Measurements from ENCODE around the gene AOAH.

Gene AOAH

GRCh38 chr7:36598054-36598674 lies 126.1 kb downstream of the AOAH start:
- Histone ChIP-seq H3K79me2 (ENCODE audit: insufficient read depth, low read length) (no peaks in the 10 kb centered on the region), H3K4me1 (ENCODE audit: insufficient read depth, low read length) (no peaks in the 10 kb centered on the region), H3K4me3 (ENCODE audit: low read depth in 1 of 2, low read length in 2 of 2) (no peak overlapping the region), H3K27me3 (ENCODE audit: insufficient read depth, low read length, poor library complexity) (no peaks in the 10 kb centered on the region), H3K9me3 (ENCODE audit: insufficient read depth, low read length, severe bottlenecking) (no peaks in the 10 kb centered on the region), H4K20me1 (ENCODE audit: insufficient read depth, low read length) (no peaks in the 10 kb centered on the region), H3K36me3 (ENCODE audit: insufficient read depth, low read length) (no peaks in the 10 kb centered on the region), H3K27ac (ENCODE audit: low read length) (no peak overlapping the region), H3K4me2 (ENCODE audit: insufficient read depth, low read length) (no peak overlapping the region), H3K9ac (ENCODE audit: low read depth, low read length) (no peak overlapping the region), H2AFZ (ENCODE audit: low read depth, low read length) (no peak overlapping the region)
- TF ChIP-seq EZH2 (IDR thresholded peaks at IDR 0.05; ENCODE audit: borderline replicate concordance, low read depth, low read length, severe bottlenecking) (no peak), CTCF (IDR thresholded peaks at IDR 0.05; ENCODE audit: borderline replicate concordance, extremely low read depth, low read length, poor library complexity, severe bottlenecking) (no peak)
- ATAC-seq (ENCODE audit: insufficient read depth, low read depth) (no peak), DNase-seq (no peak)

- Histone ChIP-seq H3K9ac (ENCODE audit: low read depth, low read length) (no peak overlapping the region), H3K79me2 (ENCODE audit: insufficient read depth, low read length) (no peaks in the 10 kb centered on the region), H3K27ac (ENCODE audit: low read length) (no peak overlapping the region), H3K27me3 (ENCODE audit: insufficient read depth, low read length, poor library complexity) (no peaks in the 10 kb centered on the region), H2AFZ (ENCODE audit: low read depth, low read length) (no peak overlapping the region), H3K36me3 (ENCODE audit: insufficient read depth, low read length) (no peaks in the 10 kb centered on the region), H3K4me1 (ENCODE audit: insufficient read depth, low read length) (no peaks in the 10 kb centered on the region), H3K4me3 (ENCODE audit: low read depth in 1 of 2, low read length in 2 of 2) (no peak overlapping the region), H3K4me2 (ENCODE audit: insufficient read depth, low read length) (no peak overlapping the region), H3K9me3 (ENCODE audit: insufficient read depth, low read length, severe bottlenecking) (no peaks in the 10 kb centered on the region), H4K20me1 (ENCODE audit: insufficient read depth, low read length) (no peaks in the 10 kb centered on the region)
- peak; percentile 48; the same call in 1 of the 3 replicates for ATAC-seq (ENCODE audit: insufficient read depth, low read depth)
- no peak for TF ChIP-seq CTCF (IDR thresholded peaks at IDR 0.05; ENCODE audit: borderline replicate concordance, extremely low read depth, low read length, poor library complexity, severe bottlenecking)
- no peak for TF ChIP-seq EZH2 (IDR thresholded peaks at IDR 0.05; ENCODE audit: borderline replicate concordance, low read depth, low read length, severe bottlenecking)
- no peak for DNase-seq
Observed at GRCh38 chr7:36597090-36597773, 127.1 kb downstream of the AOAH start.

- H2AFZ ChIP-seq (ENCODE audit: low read depth, low read length) = no peak overlapping the region
- no peak for TF ChIP-seq CTCF (IDR thresholded peaks at IDR 0.05; ENCODE audit: borderline replicate concordance, extremely low read depth, low read length, poor library complexity, severe bottlenecking)
- TF ChIP-seq EZH2 (IDR thresholded peaks at IDR 0.05; ENCODE audit: borderline replicate concordance, low read depth, low read length, severe bottlenecking) = no peak
- no peak overlapping the region for H3K9ac ChIP-seq (ENCODE audit: low read depth, low read length)
- H3K27ac ChIP-seq (ENCODE audit: low read length) = no peak overlapping the region
- no peaks in the 10 kb centered on the region for H4K20me1 ChIP-seq (ENCODE audit: insufficient read depth, low read length)
- H3K27me3 ChIP-seq (ENCODE audit: insufficient read depth, low read length, poor library complexity) = no peaks in the 10 kb centered on the region
- H3K4me3 ChIP-seq (ENCODE audit: low read depth in 1 of 2, low read length in 2 of 2) = no peak overlapping the region
- no peak for ATAC-seq (ENCODE audit: insufficient read depth, low read depth)
- no peaks in the 10 kb centered on the region for H3K79me2 ChIP-seq (ENCODE audit: insufficient read depth, low read length)
- H3K4me1 ChIP-seq (ENCODE audit: insufficient read depth, low read length) = no peaks in the 10 kb centered on the region
- no peaks in the 10 kb centered on the region for H3K36me3 ChIP-seq (ENCODE audit: insufficient read depth, low read length)
- H3K9me3 ChIP-seq (ENCODE audit: insufficient read depth, low read length, severe bottlenecking) = no peaks in the 10 kb centered on the region
- no peak for DNase-seq
- no peak overlapping the region for H3K4me2 ChIP-seq (ENCODE audit: insufficient read depth, low read length)
Observed at GRCh38 chr7:36594445-36594844, 129.8 kb downstream of the AOAH start.

Measured in DND-41 (cell line).